CD4-positive, alpha-beta T cell treated with Interleukin-4 for 1 hour (primary cell): ENCODE results near the gene THSD7B.
"Not testable (repeated sequence)": the region's sequence is repeated elsewhere in the genome, so short reads cannot be mapped to it uniquely, and the experiment has no call there.

Source experiments
- DNase-seq, 2 donors: peaks; one replicate each; pipeline ENCODE4 v3.0.0-alpha.2; 2020 to 2022

THSD7B gene

GRCh38 chr2:137607722-137608318 lies 842.5 kb downstream of the THSD7B start:
- no peak for DNase-seq

- DNase-seq = no peak
Measured at GRCh38 chr2:137638932-137639331, 873.6 kb downstream of the THSD7B start.

DNA sequence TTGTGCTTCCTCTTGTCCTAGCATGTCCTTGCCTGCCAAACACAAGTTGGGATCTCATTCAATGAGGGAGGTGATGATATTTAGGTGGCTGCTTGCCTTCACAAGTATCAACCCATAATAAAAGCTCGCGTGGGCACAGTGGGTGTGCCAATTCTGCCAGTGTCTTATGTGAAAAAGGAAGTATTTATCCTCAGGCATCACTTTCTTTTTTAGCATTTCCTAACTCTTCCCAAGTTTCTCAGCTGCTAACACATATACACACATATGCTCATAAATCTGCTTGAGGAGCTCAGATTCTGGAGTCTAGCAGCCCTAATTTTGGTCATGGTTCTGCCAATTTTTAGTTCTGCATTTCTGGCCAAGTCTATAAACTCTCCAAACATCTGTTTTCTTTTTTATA lies 879.4 kb downstream of the THSD7B start:
- no peak for DNase-seq

GRCh38 chr2:137654046-137654445 lies 888.7 kb downstream of the THSD7B start:
- no peak for DNase-seq

GRCh38 chr2:137655814-137656213 lies 890.5 kb downstream of the THSD7B start:
- no peak for DNase-seq

DNA sequence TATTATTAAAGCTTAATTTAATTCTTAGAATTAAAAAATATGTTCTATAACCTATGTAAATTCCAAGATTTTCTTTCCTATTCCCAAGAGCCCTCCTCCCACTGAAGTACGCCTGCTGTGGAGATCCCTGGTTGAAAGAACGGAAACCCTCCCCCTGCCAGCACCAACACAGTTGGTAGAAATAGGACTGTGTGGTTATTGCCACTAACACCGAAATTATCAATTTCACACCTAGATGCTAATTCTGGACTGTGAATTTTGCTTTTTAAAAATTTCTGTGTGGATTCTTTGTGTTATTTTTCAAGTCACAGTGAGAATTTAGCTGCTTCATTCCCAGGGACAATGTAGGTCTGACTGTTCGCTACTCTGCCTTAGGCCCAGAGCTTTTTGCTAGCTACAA lies 893.1 kb downstream of the THSD7B start:
- no peak for DNase-seq

DNA sequence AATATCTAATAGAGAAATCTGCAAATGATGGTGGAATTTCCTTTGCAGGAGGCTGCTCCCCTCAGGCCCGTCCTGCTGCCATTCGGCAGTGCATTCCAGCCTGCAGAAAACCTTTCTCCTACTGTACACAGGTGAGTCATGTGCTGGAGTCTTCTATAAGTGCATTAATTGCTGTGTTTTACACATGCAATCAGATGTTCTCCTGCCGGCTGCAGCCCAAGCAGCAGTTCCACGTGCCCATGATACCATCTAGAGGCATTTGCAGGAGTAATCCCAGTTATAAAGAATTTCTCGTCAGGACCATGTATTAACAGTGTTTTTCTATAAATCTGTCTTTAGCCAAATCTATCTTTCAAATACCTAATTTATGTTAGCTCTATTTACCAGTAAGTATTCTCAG lies 894.3 kb downstream of the THSD7B start:
- DNase-seq = no peak

- no peak for DNase-seq
Measured at GRCh38 chr2:137670111-137670510, 904.8 kb downstream of the THSD7B start.

GRCh38 chr2:137672989-137673552 lies 907.7 kb downstream of the THSD7B start:
- no peak for DNase-seq

DNA sequence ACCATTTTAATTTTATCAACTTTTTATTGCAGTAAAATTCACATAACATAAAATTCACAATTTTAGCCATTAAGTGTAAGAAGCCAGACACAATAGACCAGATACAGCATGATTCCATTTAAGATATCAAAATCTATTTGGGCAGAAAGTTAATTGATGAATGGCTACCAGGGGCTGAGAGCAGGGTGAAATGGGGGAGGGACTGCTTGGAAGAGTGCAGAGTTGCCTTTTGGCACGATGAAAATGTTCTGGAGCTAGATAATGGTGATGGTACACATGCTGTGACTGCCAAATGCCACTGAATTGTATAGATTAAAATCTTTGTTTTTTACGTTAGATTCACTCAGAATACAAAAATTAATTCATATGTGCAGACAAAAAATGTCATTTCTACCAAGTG lies 909.6 kb downstream of the THSD7B start:
- no peak for DNase-seq

- no peak for DNase-seq
Measured at GRCh38 chr2:137675584-137676327, 910.4 kb downstream of the THSD7B start.

DNA sequence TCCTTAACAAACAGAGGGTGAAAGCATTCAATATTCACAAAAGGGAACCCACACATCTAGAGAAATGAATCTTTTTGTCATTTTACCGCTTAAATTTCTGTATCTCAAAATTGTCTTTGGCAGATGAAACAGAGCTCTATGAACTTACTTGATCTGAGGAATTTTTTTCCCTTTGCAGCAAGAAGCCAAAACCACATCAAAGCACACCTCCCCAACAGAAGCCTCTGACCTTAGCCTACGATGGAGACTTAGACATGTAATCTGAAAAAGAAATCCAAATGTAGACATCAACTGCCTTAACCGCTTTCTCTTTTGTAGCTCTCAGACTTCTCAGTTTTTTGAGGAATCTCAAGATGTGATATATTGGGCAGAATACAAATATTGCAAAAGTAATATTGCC lies 911.0 kb downstream of the THSD7B start:
- DNase-seq = no peak

- no peak for DNase-seq
Measured at GRCh38 chr2:137677466-137677865, 912.1 kb downstream of the THSD7B start.

GRCh38 chr2:137689549-137689948 lies 924.2 kb downstream of the THSD7B start:
- no peak for DNase-seq

GRCh38 chr2:137693534-137693933 lies 928.2 kb downstream of the THSD7B start:
- no peak for DNase-seq

DNA sequence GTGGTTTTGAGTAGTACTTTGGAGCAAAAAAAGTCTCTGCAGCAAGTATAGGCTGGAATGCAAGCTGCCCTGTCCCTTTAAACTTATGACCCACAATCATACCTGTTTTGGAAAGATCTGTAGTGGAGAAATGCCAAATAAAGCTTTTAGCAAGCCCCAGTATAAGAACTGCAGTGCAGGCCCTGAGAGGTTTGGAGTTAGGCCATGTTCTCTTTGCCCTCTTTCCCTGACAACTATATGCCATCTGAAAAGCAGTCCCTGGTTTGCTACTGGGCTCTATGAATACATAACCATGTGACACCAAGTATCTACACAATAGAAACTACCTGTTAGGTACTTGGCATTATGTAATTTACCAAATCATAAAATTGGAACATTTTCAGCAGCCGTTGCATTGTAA lies 931.6 kb downstream of the THSD7B start:
- no peak for DNase-seq

DNA sequence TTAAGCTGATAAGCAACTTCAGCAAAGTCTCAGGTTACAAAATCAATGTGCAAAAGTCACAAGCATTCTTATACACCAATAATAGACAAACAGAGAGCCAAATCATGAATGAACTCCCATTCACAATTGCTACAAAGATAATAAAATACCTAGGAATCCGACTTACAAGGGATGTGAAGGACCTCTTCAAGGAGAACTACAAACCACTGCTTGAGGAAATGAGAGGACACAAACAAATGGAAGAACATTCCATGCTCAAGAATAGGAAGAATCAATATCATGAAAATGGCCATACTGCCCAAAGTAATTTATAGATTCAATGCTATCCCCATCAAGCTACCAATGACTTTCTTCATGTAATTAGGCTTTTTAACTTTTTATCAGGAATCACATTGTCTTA lies 934.9 kb downstream of the THSD7B start:
- not testable (repeated sequence) for DNase-seq

- DNase-seq = no peak
Measured at GRCh38 chr2:137700681-137701080, 935.3 kb downstream of the THSD7B start.

DNA sequence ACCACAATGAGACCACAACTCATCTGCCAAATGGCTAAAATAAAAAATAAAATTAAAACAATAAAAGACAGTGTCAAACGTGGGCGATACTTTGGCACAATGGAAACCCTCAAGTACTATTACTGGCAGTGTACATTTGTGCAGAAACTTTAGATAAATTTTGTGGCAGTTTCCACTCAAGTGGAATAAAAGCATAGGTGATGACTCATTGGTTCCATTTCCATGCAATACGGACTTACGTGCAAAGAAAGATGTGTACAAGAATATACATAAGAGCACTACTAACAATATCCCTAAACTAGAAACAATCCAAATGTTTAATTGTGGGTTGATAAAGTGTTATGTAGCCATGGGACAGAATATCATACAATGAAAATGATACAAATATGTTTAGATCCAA lies 940.0 kb downstream of the THSD7B start:
- no peak for DNase-seq

- no peak for DNase-seq
Measured at GRCh38 chr2:137706786-137707613, 941.7 kb downstream of the THSD7B start.

DNA sequence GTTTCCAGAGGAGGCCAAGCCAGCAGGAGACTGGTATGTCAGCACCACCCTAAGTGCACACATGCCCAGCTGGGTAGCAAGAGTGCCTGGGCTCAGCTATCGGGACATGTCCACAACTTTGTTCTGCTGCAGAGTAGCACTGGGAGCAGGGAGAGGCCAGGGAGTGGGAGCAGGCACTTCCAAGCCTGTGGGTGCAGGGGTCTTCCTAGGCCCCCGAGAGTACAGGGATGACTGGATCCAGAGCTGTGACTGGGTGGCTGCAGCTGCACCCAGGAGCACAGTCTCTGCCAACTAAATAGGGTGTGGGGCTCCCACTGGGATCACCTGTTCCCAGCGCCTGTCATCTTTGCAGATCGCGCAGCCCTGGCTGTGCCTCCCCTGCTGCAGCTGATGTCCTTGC lies 943.0 kb downstream of the THSD7B start:
- DNase-seq = no peak

DNA sequence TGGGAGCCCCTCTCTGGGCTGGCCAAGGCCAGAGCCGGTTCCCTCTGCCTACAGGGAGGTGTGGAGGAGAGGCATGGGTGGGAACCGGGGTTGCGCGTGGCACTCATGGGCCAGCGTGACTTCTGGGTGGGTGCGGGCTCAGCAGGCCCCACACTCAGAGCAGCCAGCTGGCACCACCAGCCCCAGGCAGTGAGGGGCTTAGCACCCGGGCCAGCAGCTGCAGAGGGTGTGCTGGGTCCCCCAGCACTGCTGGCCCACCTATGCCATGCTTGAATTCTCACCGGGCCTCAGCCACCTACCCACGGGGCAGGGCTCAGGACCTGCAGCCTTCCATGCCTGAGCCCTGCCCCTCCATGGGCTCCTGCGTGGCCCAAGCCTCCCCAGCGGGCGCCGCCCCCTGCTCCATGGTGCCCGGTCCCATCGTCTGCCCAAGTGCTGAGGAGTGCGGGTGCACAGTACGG lies 950.4 kb downstream of the THSD7B start:
- DNase-seq = no peak

GRCh38 chr2:137718786-137719185 lies 953.4 kb downstream of the THSD7B start:
- DNase-seq = no peak

- DNase-seq = no peak
Measured at GRCh38 chr2:137721733-137722132, 956.4 kb downstream of the THSD7B start.
